ENCODE data around the gene IHH.
A peak's percentile ranks its signal among the peaks of the same experiment; 100 is the strongest.

IHH gene

GRCh38 chr2:219031005-219031738, 29.5 kb downstream of the IHH start:
- TF ChIP-seq CTCF (conservative IDR thresholded peaks at IDR 0.05; ENCODE audit: low read length): no peak
- no peak overlapping the region for H3K4me3 ChIP-seq (ENCODE audit: low read length)
- no peak for DNase-seq (ENCODE audit: low read depth)

DNA sequence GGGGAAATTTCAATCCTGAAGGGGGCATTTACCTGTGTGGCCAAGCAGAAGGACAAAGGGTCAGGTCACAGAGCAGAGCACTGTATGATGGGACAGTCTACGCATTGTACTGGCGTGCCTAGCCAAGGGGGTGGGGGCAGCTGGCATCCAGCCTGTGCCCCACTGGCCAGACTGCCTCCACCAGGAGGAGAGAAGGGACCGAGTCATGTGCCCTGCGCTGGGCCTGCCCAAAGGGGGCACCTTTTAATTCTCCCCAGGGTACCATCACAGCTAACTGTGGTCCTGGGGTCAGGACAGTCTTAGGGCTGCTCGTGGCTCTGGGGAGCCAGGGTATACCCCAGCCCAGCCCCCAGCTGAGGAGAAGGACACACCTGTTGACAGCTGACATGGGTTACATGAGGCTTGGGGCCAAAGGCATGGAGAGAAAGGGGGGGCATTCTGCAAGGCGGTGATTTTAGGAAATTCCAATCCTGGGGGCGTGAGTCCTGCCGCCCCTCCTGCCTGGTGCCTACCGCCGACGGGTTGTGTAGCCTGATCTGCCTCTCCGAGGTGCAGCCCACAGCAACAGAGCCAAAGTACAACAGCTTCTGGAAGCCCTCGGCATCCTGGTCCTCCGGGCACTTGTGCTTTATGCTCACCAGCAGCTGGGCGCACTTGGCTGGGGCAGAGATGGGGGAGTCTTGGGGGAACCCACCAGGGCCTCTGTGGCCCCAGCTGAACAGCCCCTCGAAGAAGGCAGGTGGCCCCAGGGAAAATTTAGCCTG, 30.4 kb downstream of the IHH start:
- no peak for DNase-seq (ENCODE audit: low read depth)
- H3K4me3 ChIP-seq (ENCODE audit: low read length): no peak overlapping the region
- no peak for TF ChIP-seq CTCF (conservative IDR thresholded peaks at IDR 0.05; ENCODE audit: low read length)

GRCh38 chr2:219029829-219030165, 30.9 kb downstream of the IHH start:
- DNase-seq (ENCODE audit: low read depth): peak; percentile 64
- no peak overlapping the region for H3K4me3 ChIP-seq (ENCODE audit: low read length)
- peak; percentile 86 for TF ChIP-seq CTCF (conservative IDR thresholded peaks at IDR 0.05; ENCODE audit: low read length)

DNA sequence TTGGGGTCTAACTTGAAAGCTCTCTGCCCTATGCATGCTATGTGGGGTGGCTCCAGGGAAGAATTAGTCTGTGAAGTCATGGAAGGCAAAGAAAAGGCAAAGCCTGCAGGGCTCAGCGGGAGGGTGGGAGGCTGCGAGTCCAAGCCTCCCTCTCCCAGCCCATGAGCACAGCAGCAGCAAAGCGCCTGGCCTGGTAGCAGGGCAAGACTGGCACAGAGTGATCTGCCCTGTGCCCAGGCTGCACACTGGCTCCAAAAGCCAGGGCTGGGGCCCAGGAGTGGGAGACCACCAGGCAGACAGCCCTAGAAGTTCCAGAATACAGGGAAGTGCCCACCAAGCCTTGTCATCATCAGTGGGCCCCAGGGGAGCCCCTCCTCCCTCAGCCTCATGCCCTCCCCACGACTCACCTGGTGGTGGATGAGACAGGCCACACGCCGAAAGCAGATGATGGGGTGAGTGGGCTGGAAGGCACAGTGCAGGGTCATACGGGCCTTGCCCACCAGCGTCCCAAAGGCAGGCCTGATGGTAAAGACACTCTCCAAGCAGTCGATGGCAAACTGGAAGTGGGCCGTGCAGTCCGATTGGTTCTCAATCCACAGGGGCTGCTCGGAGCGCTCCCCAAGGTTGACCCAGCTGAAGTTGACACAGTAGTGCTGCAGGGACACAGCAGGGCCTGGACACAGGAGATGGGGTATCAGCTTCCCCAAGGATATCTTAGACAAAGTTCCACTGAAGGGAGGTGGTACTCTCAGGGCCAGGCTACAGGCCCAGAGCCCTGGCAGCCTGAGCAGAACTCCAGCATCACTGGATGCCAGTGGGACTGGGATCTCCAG, 31.5 kb downstream of the IHH start:
- no peak for TF ChIP-seq CTCF (conservative IDR thresholded peaks at IDR 0.05; ENCODE audit: low read length)
- H3K4me3 ChIP-seq (ENCODE audit: low read length): no peak overlapping the region
- no peak for DNase-seq (ENCODE audit: low read depth)

DNA sequence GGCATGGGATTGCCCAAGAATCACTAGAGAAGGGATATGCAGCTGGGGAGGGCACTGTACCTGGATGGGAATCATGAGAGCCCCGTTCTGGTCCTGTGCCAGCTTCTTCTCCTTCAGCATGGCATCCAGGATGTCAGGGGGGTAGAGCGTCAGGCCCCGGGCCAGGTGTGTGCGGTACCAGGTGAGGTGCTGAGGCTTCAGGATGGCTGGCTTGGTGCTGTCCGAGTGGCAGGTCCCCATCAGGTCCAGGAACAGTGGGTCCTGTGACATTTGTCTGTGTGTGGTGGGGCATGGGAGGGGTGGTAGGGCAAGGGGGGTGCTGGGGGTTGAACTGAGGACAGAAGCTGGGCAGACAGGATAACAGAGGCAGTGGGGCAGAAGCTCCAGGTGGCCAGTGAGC, 32.6 kb downstream of the IHH start:
- no peak for TF ChIP-seq CTCF (conservative IDR thresholded peaks at IDR 0.05; ENCODE audit: low read length)
- H3K4me3 ChIP-seq (ENCODE audit: low read length): no peak overlapping the region
- DNase-seq (ENCODE audit: low read depth): no peak

- no peak for TF ChIP-seq CTCF (conservative IDR thresholded peaks at IDR 0.05; ENCODE audit: low read length)
- H3K4me3 ChIP-seq (ENCODE audit: low read length): no peak overlapping the region
Observed at GRCh38 chr2:219027511-219028055, 33.1 kb downstream of the IHH start.

More at GRCh38 chr2:219027511-219028055, 33.1 kb downstream of the IHH start:
- DNase-seq (ENCODE audit: low read depth): no peak
